GM12864 (cell line): ENCODE results near the gene GNAT2.

ENCODE experiments used
- DNase-seq: peaks from one replicate; pipeline ENCODE4 v3.0.0-alpha.2; 2011; ENCODE audit warnings: low read depth
- H3K4me3 ChIP-seq: 2 replicates; pipeline ENCODE4 v1.5.1; 2011; ENCODE audit warnings: mild to moderate bottlenecking, low read depth, low read length, control low read depth
- TF ChIP-seq, protein P1 (sequence below): IDR thresholded peaks from 2 replicates; pipeline ENCODE4 v1.5.1; 2011; ENCODE audit warnings: low read depth, mild to moderate bottlenecking, moderate library complexity, low read length, control low read depth, inconsistent platforms; ENCODE audit errors: missing control alignments

GNAT2 gene

DNA sequence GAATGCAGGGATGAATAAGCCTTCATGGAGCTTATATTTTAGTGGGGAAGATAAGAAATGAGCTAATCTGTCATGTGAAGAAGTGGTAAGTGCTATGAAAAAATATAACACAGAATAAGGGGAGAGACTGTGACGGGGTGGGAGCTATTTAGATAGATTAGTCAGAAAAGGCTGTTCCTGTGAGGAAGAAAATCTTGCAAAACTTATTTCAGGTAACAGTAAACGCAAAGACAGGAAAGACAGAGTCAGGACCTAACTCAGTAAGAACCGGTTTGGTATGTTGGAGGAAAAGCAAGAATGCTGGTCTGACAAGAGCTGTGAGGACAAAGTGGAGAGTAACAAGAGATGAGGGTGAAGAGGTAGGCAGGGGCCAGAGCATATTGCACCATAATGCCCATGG, 49.0 kb downstream of the GNAT2 start:
- TF ChIP-seq, protein P1, sequence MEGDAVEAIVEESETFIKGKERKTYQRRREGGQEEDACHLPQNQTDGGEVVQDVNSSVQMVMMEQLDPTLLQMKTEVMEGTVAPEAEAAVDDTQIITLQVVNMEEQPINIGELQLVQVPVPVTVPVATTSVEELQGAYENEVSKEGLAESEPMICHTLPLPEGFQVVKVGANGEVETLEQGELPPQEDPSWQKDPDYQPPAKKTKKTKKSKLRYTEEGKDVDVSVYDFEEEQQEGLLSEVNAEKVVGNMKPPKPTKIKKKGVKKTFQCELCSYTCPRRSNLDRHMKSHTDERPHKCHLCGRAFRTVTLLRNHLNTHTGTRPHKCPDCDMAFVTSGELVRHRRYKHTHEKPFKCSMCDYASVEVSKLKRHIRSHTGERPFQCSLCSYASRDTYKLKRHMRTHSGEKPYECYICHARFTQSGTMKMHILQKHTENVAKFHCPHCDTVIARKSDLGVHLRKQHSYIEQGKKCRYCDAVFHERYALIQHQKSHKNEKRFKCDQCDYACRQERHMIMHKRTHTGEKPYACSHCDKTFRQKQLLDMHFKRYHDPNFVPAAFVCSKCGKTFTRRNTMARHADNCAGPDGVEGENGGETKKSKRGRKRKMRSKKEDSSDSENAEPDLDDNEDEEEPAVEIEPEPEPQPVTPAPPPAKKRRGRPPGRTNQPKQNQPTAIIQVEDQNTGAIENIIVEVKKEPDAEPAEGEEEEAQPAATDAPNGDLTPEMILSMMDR: no peak
- no peak overlapping the region for H3K4me3 ChIP-seq
- no peak for DNase-seq

DNA sequence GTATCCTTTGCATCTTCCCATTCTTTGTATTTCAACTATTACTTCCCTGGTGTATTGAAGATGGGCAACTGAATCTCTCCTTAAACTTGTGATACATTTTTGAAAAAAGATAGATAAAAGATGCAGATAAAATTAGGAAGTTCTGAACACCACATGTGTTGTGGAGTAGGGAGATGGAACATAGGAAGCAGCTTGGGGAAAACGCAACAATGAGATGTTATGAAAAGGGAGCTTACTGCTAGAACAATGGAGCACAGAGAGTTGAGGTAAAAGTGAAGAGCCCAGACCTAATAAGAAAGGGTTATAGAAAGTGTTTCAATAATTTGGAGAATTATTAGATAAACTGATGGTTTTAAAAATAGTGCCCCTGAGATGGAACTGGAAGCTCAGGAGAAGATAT, 50.1 kb downstream of the GNAT2 start:
- DNase-seq: no peak
- TF ChIP-seq, protein P1: no peak
- no peak overlapping the region for H3K4me3 ChIP-seq

DNA sequence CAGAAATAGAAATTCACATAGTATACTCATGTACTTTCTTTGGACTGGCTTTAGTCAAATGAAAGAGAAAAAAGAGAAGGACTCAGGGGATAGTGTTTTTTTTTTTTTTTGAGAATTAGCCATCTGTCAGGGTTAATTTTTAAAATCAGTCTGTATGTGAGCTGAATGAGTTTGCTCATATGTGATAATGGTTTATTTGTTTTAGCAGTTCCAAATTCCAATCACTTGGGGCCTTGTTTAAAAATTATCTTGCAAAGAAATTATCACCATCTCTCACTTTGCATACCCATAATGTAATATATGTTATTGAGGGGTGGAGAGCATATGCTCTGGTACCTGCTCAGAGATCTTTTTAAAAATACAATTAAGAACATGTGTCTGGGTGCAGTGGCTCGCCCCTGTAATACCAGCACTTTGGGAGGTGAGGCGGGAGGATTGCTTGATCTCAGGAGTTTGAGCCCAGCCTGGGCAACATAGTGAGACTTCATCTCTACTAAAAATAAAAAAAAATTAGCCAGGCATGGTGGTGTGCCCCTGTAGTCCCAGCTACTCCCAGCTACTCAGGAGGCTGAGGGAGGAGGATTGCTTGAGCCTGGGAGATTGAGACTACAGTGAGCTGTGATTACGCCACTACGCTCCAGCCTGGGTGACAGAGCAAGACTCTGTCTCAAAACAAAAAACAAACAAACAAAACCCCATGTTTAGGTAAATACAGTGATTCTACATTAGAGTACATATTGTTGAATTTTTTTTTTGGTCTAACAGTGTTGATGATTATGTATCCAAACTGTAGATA, 51.3 kb downstream of the GNAT2 start:
- DNase-seq: no peak
- TF ChIP-seq, protein P1: no peak
- H3K4me3 ChIP-seq: no peak overlapping the region

DNA sequence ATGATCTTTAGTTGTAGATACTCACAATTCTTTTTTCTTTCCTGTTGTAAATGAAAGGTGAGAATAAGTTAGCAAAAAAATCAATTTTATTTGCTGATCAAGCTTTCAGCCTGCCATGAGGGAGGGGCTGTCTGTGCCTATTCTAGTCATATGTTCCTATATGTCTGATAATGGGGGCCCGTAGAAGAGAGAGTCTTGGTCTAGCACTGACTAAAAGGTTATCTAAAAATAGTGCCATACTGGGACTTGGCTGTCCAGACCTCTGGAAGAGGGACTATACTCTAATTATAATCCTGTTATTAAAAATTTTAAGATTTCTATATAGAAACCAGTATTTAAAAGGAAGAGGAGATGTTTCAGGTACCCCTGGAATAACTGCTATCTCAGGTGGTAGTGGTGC, 52.4 kb downstream of the GNAT2 start:
- TF ChIP-seq, protein P1: no peak
- DNase-seq: no peak
- no peak overlapping the region for H3K4me3 ChIP-seq

DNA sequence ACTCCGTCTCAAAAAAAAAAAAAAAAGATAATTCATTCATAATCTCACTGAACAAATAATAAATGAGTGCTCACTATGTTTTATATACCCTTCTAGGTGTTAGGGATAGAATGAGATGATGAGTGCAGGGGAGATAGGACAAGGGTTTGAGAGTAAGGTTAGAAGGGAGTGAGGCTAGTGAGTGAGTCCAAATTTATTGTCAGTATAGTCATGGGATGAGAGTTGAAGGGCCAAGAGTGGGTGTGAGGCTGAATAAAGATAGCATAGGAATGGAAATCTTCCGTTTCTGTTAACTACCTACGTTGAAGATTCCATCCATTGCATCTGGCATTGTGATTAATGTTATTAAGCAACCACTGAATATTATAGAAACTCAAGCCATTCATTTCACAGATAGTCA, 54.2 kb downstream of the GNAT2 start:
- no peak for DNase-seq
- no peak overlapping the region for H3K4me3 ChIP-seq
- TF ChIP-seq, protein P1: no peak

DNA sequence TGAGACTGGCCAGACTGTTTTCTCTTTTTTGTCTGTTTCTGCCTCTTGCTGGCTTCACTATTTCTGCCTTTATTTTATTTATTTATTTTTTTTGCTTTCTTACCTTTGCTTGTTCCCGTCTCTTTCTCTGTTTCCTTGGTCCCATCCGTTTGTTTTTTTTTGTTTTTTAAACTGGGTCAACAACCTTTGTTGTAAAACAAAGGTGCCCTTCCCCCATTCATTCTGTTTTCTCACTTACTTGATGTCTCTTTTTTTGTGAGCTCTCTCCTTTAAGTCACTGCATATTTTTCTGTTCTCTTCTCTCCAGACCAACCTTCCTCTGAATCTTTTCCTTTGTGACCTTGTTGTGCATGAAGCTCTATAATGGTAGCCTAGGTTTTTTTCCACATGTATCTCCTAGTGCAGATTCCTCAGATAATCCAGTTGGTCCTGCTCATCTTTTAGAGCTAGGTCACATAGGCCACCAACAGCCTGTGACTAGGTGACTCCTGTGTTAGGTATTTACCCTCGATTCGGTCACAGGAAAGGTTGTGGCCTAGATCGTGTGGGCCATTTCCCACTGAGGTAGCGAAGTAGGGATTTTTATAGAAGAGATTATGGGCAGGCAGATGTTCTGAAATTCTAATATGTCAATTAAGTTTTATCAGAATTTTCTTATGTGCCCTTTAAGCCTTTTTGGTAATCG, 55.1 kb downstream of the GNAT2 start:
- TF ChIP-seq, protein P1: no peak
- no peak overlapping the region for H3K4me3 ChIP-seq
- no peak for DNase-seq
